Peyer's patch (tissue), 4 donors: ENCODE data around the gene PAIP1. TPM values are rescaled to one million over a fixed set of nuclear protein-coding genes. Genes with fewer than 3 reads are reported as not detected.

ENCODE experiments used
- DNase-seq, 3 donors: peaks; one replicate each; pipeline ENCODE4 v3.0.0-alpha.2; 2017 to 2019
- H3K27ac ChIP-seq, 4 donors: fragments of 200-600 bp; sonication (generic); one replicate each; pipeline ENCODE4 v1.5.1; 2016 to 2019
- H3K27me3 ChIP-seq, 2 donors: fragments of 200-600 bp; sonication (generic); one replicate each; pipeline ENCODE4 v1.5.1; 2019
- H3K36me3 ChIP-seq, 3 donors: fragments of 200-600 bp; sonication (generic); one replicate each; pipeline ENCODE4 v1.5.1; 2016 to 2019
- H3K4me1 ChIP-seq, 4 donors: fragments of 200-600 bp; sonication (generic); one replicate each; pipeline ENCODE4 v1.5.1; 2016 to 2019
- H3K4me3 ChIP-seq, 4 donors: fragments of 200-600 bp; sonication (generic); 1 replicate in 3 of 4; 2 replicates in 1 of 4; pipeline ENCODE4 v1.5.1; 2016 to 2019; ENCODE audit warnings: mild to moderate bottlenecking in 1 of 4
- H3K9me3 ChIP-seq, 4 donors: fragments of 200-600 bp; sonication (generic); one replicate each; pipeline ENCODE4 v1.5.1; 2016 to 2019; ENCODE audit warnings: mild to moderate bottlenecking in 1 of 4
- CTCF ChIP-seq, 6 experiments: fragments of 450-650 bp in 4 of 6; fragments of 200-600 bp in 2 of 6; sonication (generic) in 1 of 6; IDR thresholded peaks; one replicate each; pipeline ENCODE4 v1.5.1; 2017 to 2019; ENCODE audit warnings: antibody characterized with exemption in 6 of 6, mild to moderate bottlenecking in 3 of 6, moderate library complexity in 1 of 6
- POLR2A ChIP-seq, 2 donors: fragments of 450-650 bp; IDR thresholded peaks; one replicate each; pipeline ENCODE4 v1.5.1; 2017; ENCODE audit warnings: antibody characterized with exemption in 2 of 2, mild to moderate bottlenecking in 2 of 2, moderate library complexity in 2 of 2
- total RNA-seq, 4 donors: library from RNA; depleted of rRNA; stranded (reverse); fragments of >200 nt; gene quantifications; one replicate each; pipeline ENCODE4 v1.1.0, GENCODE V29; 2016

The PAIP1 gene
- total RNA-seq, 4 donors from 2014 or later: 45.9 to 61.1 (median 48.9) TPM

- no peak for DNase-seq
- Histone ChIP-seq H3K4me3 (no peak overlapping the region), H3K27me3 (no peaks in the 10 kb centered on the region), H3K27ac (no peak overlapping the region), H3K36me3 (peaks cover 0 to 85% (median 0%) of the 10 kb centered on the region in 3 donors), H3K4me1 (no peaks in the 10 kb centered on the region), H3K9me3 (no peaks in the 10 kb centered on the region)
- no peak for TF ChIP-seq CTCF (IDR thresholded peaks at IDR 0.05)
- TF ChIP-seq POLR2A (IDR thresholded peaks at IDR 0.05): no peak
Measured at GRCh38 chr5:43530648-43531047, 26.2 kb downstream of the PAIP1 start.

- DNase-seq: no peak
- TF ChIP-seq POLR2A (IDR thresholded peaks at IDR 0.05) (no peak), CTCF (IDR thresholded peaks at IDR 0.05) (no peak)
- no peak overlapping the region for H3K27ac ChIP-seq
- no peaks in the 10 kb centered on the region for H3K4me1 ChIP-seq
- H3K9me3 ChIP-seq: no peaks in the 10 kb centered on the region
- no peaks in the 10 kb centered on the region for H3K27me3 ChIP-seq
- peaks cover 0 to 41% (median 0%) of the 10 kb centered on the region in 3 donors for H3K36me3 ChIP-seq
- H3K4me3 ChIP-seq: no peak overlapping the region
Measured at GRCh38 chr5:43523662-43524072, 33.2 kb downstream of the PAIP1 start.

- Histone ChIP-seq H3K27ac (no peak overlapping the region), H3K27me3 (no peaks in the 10 kb centered on the region), H3K9me3 (no peaks in the 10 kb centered on the region), H3K4me1 (no peaks in the 10 kb centered on the region), H3K4me3 (no peak overlapping the region), H3K36me3 (peaks cover 0 to 21% (median 0%) of the 10 kb centered on the region in 3 donors)
- TF ChIP-seq POLR2A (IDR thresholded peaks at IDR 0.05) (no peak), CTCF (IDR thresholded peaks at IDR 0.05) (no peak)
- no peak for DNase-seq
Measured at GRCh38 chr5:43520615-43521014, 36.3 kb downstream of the PAIP1 start.

- DNase-seq: no peak
- peaks cover 0 to 11% (median 0%) of the 10 kb centered on the region in 4 donors for H3K4me1 ChIP-seq
- H3K36me3 ChIP-seq: no peaks in the 10 kb centered on the region
- peak overlapping the region; percentile 50 to 77 (median 58) for H3K4me3 ChIP-seq
- H3K27ac ChIP-seq: peak overlapping the region in 3 of 4 donors; percentile 77 to 78 (median 77)
- no peaks in the 10 kb centered on the region for H3K27me3 ChIP-seq
- TF ChIP-seq POLR2A (IDR thresholded peaks at IDR 0.05) (no peak), CTCF (IDR thresholded peaks at IDR 0.05) (no peak)
- H3K9me3 ChIP-seq: no peaks in the 10 kb centered on the region
Measured at GRCh38 chr5:43515678-43516048, 41.2 kb downstream of the PAIP1 start.

GRCh38 chr5:43514816-43515677 lies 41.8 kb downstream of the PAIP1 start, which contains the start of gene C5orf34:
TSS of gene C5orf34 (minus strand) at chr5:43515148. CDS start at chr5:43509339, 5,809 bp downstream.
- Histone ChIP-seq H3K9me3 (no peaks in the 10 kb centered on the region), H3K4me3 (peak within 1 kb of the TSS; percentile 50 to 77 (median 58)), H3K27ac (peak within 1 kb of the TSS; percentile 76 to 78 (median 77)), H3K4me1 (peaks cover 0 to 11% (median 0%) of the 10 kb centered on the region in 4 donors), H3K36me3 (no peaks in the 10 kb centered on the region), H3K27me3 (no peaks in the 10 kb centered on the region)
- TF ChIP-seq CTCF (IDR thresholded peaks at IDR 0.05): peak in 1 of 6 experiments; percentile 13
- peak in 1 of 2 donors; percentile 71 for TF ChIP-seq POLR2A (IDR thresholded peaks at IDR 0.05)
- DNase-seq: peak; percentile 94 to 98 (median 97)
